ENCODE results near the gene TPM2. TPM values are rescaled to one million over a fixed set of nuclear protein-coding genes. Genes with fewer than 3 reads are reported as not detected.
A peak's percentile ranks its signal among the peaks of the same experiment; 100 is the strongest.

The TPM2 gene
- total RNA-seq, 1 donor from 2014 or later = 4,180 TPM

GRCh38 chr9:35687306-35687705 is 2.4 kb downstream of the TPM2 start:
- Histone ChIP-seq H3K27me3 (ENCODE audit: control insufficient read depth in 3 of 3, insufficient read depth in 3 of 3, low read length in 3 of 3) (no peaks in the 10 kb centered on the region), H3K27ac (ENCODE audit: low read depth, low read length) (peak overlapping the region; percentile 98), H3K9ac (ENCODE audit: low read depth in 1 of 3, low read length in 3 of 3) (peak overlapping the region; percentile 99 to 100 (median 100)), H3K9me3 (ENCODE audit: control insufficient read depth in 3 of 3, low read length in 3 of 3) (no peaks in the 10 kb centered on the region), H3K4me3 (ENCODE audit: low read length in 3 of 3) (peak overlapping the region; percentile 90 to 98 (median 96)), H3K4me1 (ENCODE audit: control insufficient read depth in 3 of 3, insufficient read depth in 3 of 3, low read length in 3 of 3) (peaks cover 31 to 77% (median 37%) of the 10 kb centered on the region in 3 donors), H3K36me3 (ENCODE audit: control insufficient read depth in 3 of 3, insufficient read depth in 3 of 3, low read length in 3 of 3) (peaks cover 49 to 63% (median 56%) of the 10 kb centered on the region in 3 donors)

GRCh38 chr9:35686222-35687203 is 3.2 kb downstream of the TPM2 start:
- Histone ChIP-seq H3K27me3 (ENCODE audit: control insufficient read depth in 3 of 3, insufficient read depth in 3 of 3, low read length in 3 of 3) (no peaks in the 10 kb centered on the region), H3K9ac (ENCODE audit: low read depth in 1 of 3, low read length in 3 of 3) (peak overlapping the region; percentile 99 to 100 (median 100)), H3K4me3 (ENCODE audit: low read length in 3 of 3) (peak overlapping the region; percentile 90 to 98 (median 96)), H3K9me3 (ENCODE audit: control insufficient read depth in 3 of 3, low read length in 3 of 3) (no peaks in the 10 kb centered on the region), H3K4me1 (ENCODE audit: control insufficient read depth in 3 of 3, insufficient read depth in 3 of 3, low read length in 3 of 3) (peaks cover 31 to 77% (median 34%) of the 10 kb centered on the region in 3 donors), H3K36me3 (ENCODE audit: control insufficient read depth in 3 of 3, insufficient read depth in 3 of 3, low read length in 3 of 3) (peaks cover 49 to 63% (median 56%) of the 10 kb centered on the region in 3 donors), H3K27ac (ENCODE audit: low read depth, low read length) (peak overlapping the region; percentile 98)

DNA sequence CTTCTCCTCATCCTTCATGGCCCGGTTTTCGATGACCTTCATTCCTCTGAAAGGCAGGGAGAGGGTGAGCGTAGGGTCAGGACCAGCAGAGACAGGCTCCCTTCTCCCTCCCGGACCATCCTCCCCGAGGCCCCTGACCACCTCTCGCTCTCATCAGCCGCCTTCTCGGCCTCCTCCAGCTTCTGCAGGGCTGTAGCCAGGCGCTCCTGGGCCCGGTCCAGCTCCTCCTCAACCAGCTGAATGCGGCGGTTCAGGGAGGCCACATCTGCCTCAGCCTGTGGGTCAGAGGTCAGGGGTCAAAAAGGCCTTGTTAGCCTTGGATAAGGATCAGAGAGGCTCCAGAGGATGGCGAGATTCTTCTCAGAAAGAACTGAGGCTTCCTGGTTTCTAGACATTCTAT is 4.2 kb downstream of the TPM2 start:
- H3K36me3 ChIP-seq (ENCODE audit: control insufficient read depth in 3 of 3, insufficient read depth in 3 of 3, low read length in 3 of 3) = peaks cover 49 to 63% (median 56%) of the 10 kb centered on the region in 3 donors
- no peaks in the 10 kb centered on the region for H3K27me3 ChIP-seq (ENCODE audit: control insufficient read depth in 3 of 3, insufficient read depth in 3 of 3, low read length in 3 of 3)
- peak overlapping the region; percentile 98 for H3K27ac ChIP-seq (ENCODE audit: low read depth, low read length)
- H3K9ac ChIP-seq (ENCODE audit: low read depth in 1 of 3, low read length in 3 of 3) = peak overlapping the region; percentile 99 to 100 (median 100)
- peaks cover 28 to 73% (median 30%) of the 10 kb centered on the region in 3 donors for H3K4me1 ChIP-seq (ENCODE audit: control insufficient read depth in 3 of 3, insufficient read depth in 3 of 3, low read length in 3 of 3)
- peak overlapping the region; percentile 75 to 98 (median 96) for H3K4me3 ChIP-seq (ENCODE audit: low read length in 3 of 3)
- no peaks in the 10 kb centered on the region for H3K9me3 ChIP-seq (ENCODE audit: control insufficient read depth in 3 of 3, low read length in 3 of 3)

- H3K27ac ChIP-seq (ENCODE audit: low read depth, low read length) = peak overlapping the region; percentile 98
- H3K27me3 ChIP-seq (ENCODE audit: control insufficient read depth in 3 of 3, insufficient read depth in 3 of 3, low read length in 3 of 3) = no peaks in the 10 kb centered on the region
- peak overlapping the region; percentile 99 to 100 (median 100) for H3K9ac ChIP-seq (ENCODE audit: low read depth in 1 of 3, low read length in 3 of 3)
- peaks cover 28 to 73% (median 30%) of the 10 kb centered on the region in 3 donors for H3K4me1 ChIP-seq (ENCODE audit: control insufficient read depth in 3 of 3, insufficient read depth in 3 of 3, low read length in 3 of 3)
- no peaks in the 10 kb centered on the region for H3K9me3 ChIP-seq (ENCODE audit: control insufficient read depth in 3 of 3, low read length in 3 of 3)
- H3K4me3 ChIP-seq (ENCODE audit: low read length in 3 of 3) = peak overlapping the region; percentile 75 to 98 (median 96)
- peaks cover 49 to 63% (median 56%) of the 10 kb centered on the region in 3 donors for H3K36me3 ChIP-seq (ENCODE audit: control insufficient read depth in 3 of 3, insufficient read depth in 3 of 3, low read length in 3 of 3)
These were observed 4.8 kb downstream of the TPM2 start for GRCh38 chr9:35684921-35685320.

GRCh38 chr9:35683323-35683722 is 6.4 kb downstream of the TPM2 start:
- Histone ChIP-seq H3K9me3 (ENCODE audit: control insufficient read depth in 3 of 3, low read length in 3 of 3) (no peaks in the 10 kb centered on the region), H3K27ac (ENCODE audit: low read depth, low read length) (peak overlapping the region; percentile 98), H3K4me1 (ENCODE audit: control insufficient read depth in 3 of 3, insufficient read depth in 3 of 3, low read length in 3 of 3) (peaks cover 27 to 62% (median 29%) of the 10 kb centered on the region in 3 donors), H3K9ac (ENCODE audit: low read depth in 1 of 3, low read length in 3 of 3) (no peak overlapping the region), H3K27me3 (ENCODE audit: control insufficient read depth in 3 of 3, insufficient read depth in 3 of 3, low read length in 3 of 3) (no peaks in the 10 kb centered on the region), H3K4me3 (ENCODE audit: low read length in 3 of 3) (no peak overlapping the region), H3K36me3 (ENCODE audit: control insufficient read depth in 3 of 3, insufficient read depth in 3 of 3, low read length in 3 of 3) (peaks cover 49 to 53% (median 49%) of the 10 kb centered on the region in 3 donors)

DNA sequence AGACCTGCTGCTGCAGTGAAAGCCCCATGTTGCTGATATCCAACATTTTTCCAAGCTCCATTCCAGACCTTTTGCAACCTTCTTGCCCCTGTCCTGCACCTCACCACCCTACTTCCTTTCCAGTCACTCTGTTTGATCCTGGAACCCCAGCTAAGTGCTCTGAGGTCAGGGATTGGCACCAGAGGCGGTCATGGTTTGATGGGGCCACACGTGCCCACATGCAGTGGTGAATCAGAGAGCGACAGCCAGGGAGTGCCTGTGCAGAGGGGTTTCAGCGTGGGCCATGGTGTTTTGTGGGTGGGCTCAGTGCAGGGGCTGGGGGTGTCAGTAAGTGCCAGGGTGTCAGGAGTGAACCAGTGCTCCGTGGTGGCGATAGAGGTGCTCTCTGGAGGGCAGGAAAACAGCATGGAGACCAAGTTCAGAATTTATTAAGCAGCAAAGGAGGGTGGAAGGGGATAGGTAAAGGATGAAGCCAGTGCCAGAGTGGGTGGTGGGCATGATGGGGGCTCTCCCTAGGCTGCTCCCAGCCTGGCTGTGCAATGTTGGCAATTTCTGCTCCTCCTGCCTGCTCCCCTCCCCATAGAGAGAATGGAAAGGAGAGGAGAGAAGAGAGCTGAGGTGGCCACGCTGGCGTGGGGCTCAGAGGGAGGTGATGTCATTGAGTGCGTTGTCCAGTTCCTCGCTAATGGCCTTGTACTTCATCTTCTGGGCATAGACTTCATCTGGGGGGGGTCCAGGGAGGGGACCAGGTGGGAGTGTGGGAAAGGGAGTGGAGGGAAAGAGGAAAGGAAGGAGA is 7.0 kb downstream of the TPM2 start:
- Histone ChIP-seq H3K27ac (ENCODE audit: low read depth, low read length) (peak overlapping the region; percentile 98), H3K36me3 (ENCODE audit: control insufficient read depth in 3 of 3, insufficient read depth in 3 of 3, low read length in 3 of 3) (peaks cover 45 to 48% (median 48%) of the 10 kb centered on the region in 3 donors), H3K4me1 (ENCODE audit: control insufficient read depth in 3 of 3, insufficient read depth in 3 of 3, low read length in 3 of 3) (peaks cover 23 to 56% (median 27%) of the 10 kb centered on the region in 3 donors), H3K9ac (ENCODE audit: low read depth in 1 of 3, low read length in 3 of 3) (peak overlapping the region in 1 of 3 donors; percentile 20), H3K9me3 (ENCODE audit: control insufficient read depth in 3 of 3, low read length in 3 of 3) (no peaks in the 10 kb centered on the region), H3K27me3 (ENCODE audit: control insufficient read depth in 3 of 3, insufficient read depth in 3 of 3, low read length in 3 of 3) (no peaks in the 10 kb centered on the region), H3K4me3 (ENCODE audit: low read length in 3 of 3) (no peak overlapping the region)

GRCh38 chr9:35682051-35682450 is 7.7 kb downstream of the TPM2 start:
- Histone ChIP-seq H3K9me3 (ENCODE audit: control insufficient read depth in 3 of 3, low read length in 3 of 3) (no peaks in the 10 kb centered on the region), H3K27me3 (ENCODE audit: control insufficient read depth in 3 of 3, insufficient read depth in 3 of 3, low read length in 3 of 3) (no peaks in the 10 kb centered on the region), H3K4me3 (ENCODE audit: low read length in 3 of 3) (no peak overlapping the region), H3K27ac (ENCODE audit: low read depth, low read length) (peak overlapping the region; percentile 98), H3K36me3 (ENCODE audit: control insufficient read depth in 3 of 3, insufficient read depth in 3 of 3, low read length in 3 of 3) (peaks cover 41 to 42% (median 42%) of the 10 kb centered on the region in 3 donors), H3K4me1 (ENCODE audit: control insufficient read depth in 3 of 3, insufficient read depth in 3 of 3, low read length in 3 of 3) (peaks cover 20 to 51% (median 24%) of the 10 kb centered on the region in 3 donors), H3K9ac (ENCODE audit: low read depth in 1 of 3, low read length in 3 of 3) (peak overlapping the region in 1 of 3 donors; percentile 20)

DNA sequence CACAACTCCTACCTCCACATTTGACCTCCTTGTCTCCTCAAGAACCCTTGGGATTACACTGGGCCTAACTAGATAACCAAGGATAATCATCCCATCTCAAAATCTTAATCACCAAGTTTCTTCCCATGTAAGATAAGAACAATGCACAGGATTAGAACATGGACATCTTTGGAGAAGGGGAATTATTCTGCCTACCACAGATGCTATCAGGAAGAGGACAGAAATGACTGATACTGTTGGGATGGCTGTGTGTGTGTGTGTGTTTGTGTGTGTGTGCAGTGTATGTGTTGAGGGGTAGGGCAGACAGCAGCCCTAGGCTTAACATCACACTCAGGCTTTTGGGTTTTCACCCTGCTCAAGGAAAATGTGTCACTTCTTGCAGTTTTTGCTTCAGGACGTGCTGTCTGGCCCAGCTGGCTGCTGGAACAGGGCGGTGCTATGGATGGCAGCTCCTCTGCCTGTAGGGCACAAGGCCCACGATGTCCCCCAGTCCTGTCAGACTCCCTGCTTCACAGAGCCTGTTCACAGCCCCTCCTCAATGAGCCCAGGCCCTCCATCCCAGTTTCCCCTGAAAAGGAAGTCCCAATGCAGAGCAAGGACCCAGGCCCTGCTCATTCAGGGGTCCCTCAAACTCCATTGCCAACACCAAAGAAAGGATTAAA is 8.3 kb downstream of the TPM2 start:
- peak overlapping the region in 2 of 3 donors; percentile 3 to 20 for H3K9ac ChIP-seq (ENCODE audit: low read depth in 1 of 3, low read length in 3 of 3)
- H3K4me3 ChIP-seq (ENCODE audit: low read length in 3 of 3) = no peak overlapping the region
- H3K9me3 ChIP-seq (ENCODE audit: control insufficient read depth in 3 of 3, low read length in 3 of 3) = no peaks in the 10 kb centered on the region
- H3K36me3 ChIP-seq (ENCODE audit: control insufficient read depth in 3 of 3, insufficient read depth in 3 of 3, low read length in 3 of 3) = peaks cover 38 to 39% (median 38%) of the 10 kb centered on the region in 3 donors
- peak overlapping the region; percentile 98 for H3K27ac ChIP-seq (ENCODE audit: low read depth, low read length)
- H3K27me3 ChIP-seq (ENCODE audit: control insufficient read depth in 3 of 3, insufficient read depth in 3 of 3, low read length in 3 of 3) = peaks cover 0 to under 1% (median 0%) of the 10 kb centered on the region in 3 donors
- peaks cover 17 to 46% (median 22%) of the 10 kb centered on the region in 3 donors for H3K4me1 ChIP-seq (ENCODE audit: control insufficient read depth in 3 of 3, insufficient read depth in 3 of 3, low read length in 3 of 3)

Measured in skeletal muscle tissue (tissue), 4 donors.